PC-3 (cell line): ENCODE measurements around the gene SLC47A2. TPM values are rescaled to one million over a fixed set of nuclear protein-coding genes. Genes with fewer than 3 reads are reported as not detected.

Source experiments
- ATAC-seq: fragments of 200-7000 bp; cut with Tn5 transposase; 2 replicates; pipeline ENCODE4 v1.9.1; 2020; ENCODE audit warnings: mild to moderate bottlenecking, moderate library complexity
- BruUV-seq: library from RNA; stranded (reverse); fragments of 400-500 nt; replicated peaks from 2 replicates; lab custom pipeline; 2021; lab: Mats Ljungman, UMichigan
- CTCF ChIA-PET: fragments of 300-600 bp; sonication (Branson Sonifier 250); formaldehyde crosslinking; loops from one replicate; lab custom pipeline; 2022; ENCODE audit warnings: antibody characterized with exemption; lab: Charles Lee
- POLR2A ChIA-PET: fragments of 300-600 bp; sonication (Branson Sonifier 250); formaldehyde crosslinking; loops from one replicate; lab custom pipeline; 2022; ENCODE audit warnings: antibody characterized with exemption; ENCODE audit not compliant: unreplicated experiment; lab: Charles Lee
- DNase-seq: peaks from one replicate; pipeline ENCODE4 v3.0.0-alpha.2; 2015
- H2AFZ ChIP-seq: fragments of 300-600 bp; sonication (generic); 2 replicates; pipeline ENCODE4 v1.6.0; 2016; ENCODE audit warnings: antibody characterized with exemption, low read length
- H3F3A ChIP-seq: fragments of 300-600 bp; sonication (generic); one replicate; pipeline ENCODE4 v1.6.0; 2017; ENCODE audit warnings: antibody characterized with exemption, low read length, control low read depth, mild to moderate bottlenecking; ENCODE audit not compliant: unreplicated experiment
- H3K27ac ChIP-seq: fragments of 300-600 bp; sonication (generic); 2 replicates; pipeline ENCODE4 v1.5.1; 2016; ENCODE audit warnings: mild to moderate bottlenecking, low read length
- H3K27me3 ChIP-seq: fragments of 300-600 bp; sonication (generic); 2 replicates; pipeline ENCODE4 v1.6.1; 2016; ENCODE audit warnings: low read length, mixed read lengths
- H3K36me3 ChIP-seq: fragments of 300-600 bp; sonication (generic); 2 replicates; pipeline ENCODE4 v1.6.1; 2016; ENCODE audit warnings: low read depth, mixed run types, low read length, mixed read lengths
- H3K4me1 ChIP-seq: fragments of 300-600 bp; sonication (generic); 2 replicates; pipeline ENCODE4 v1.5.1; 2016; ENCODE audit warnings: low read length; ENCODE audit not compliant: insufficient read depth
- H3K4me2 ChIP-seq: fragments of 300-600 bp; sonication (generic); 2 replicates; pipeline ENCODE4 v1.6.0; 2016; ENCODE audit warnings: low read length
- H3K4me3 ChIP-seq: fragments of 300-600 bp; sonication (generic); 2 replicates; pipeline ENCODE4 v1.5.1; 2016; ENCODE audit warnings: mild to moderate bottlenecking, low read length, mixed read lengths
- H3K79me2 ChIP-seq: fragments of 300-600 bp; sonication (generic); 2 replicates; pipeline ENCODE4 v1.6.1; 2017; ENCODE audit warnings: low read length, mixed read lengths
- H3K9ac ChIP-seq: fragments of 300-600 bp; sonication (generic); 2 replicates; pipeline ENCODE4 v1.6.0; 2016; ENCODE audit warnings: mild to moderate bottlenecking, low read length
- H3K9me2 ChIP-seq: fragments of 300-600 bp; sonication (generic); replicated peaks from 2 replicates; pipeline ENCODE4 v1.6.1; 2016; ENCODE audit warnings: mixed run types, low read length, mixed read lengths
- H3K9me3 ChIP-seq: fragments of 300-600 bp; sonication (generic); 2 replicates; pipeline ENCODE4 v1.6.1; 2016; ENCODE audit warnings: low read length, mixed read lengths
- H4K20me1 ChIP-seq: fragments of 300-600 bp; sonication (generic); 2 replicates; pipeline ENCODE4 v1.6.1; 2016; ENCODE audit warnings: low read length, mixed read lengths
- EZH2 ChIP-seq: fragments of 300-600 bp; sonication (generic); IDR thresholded peaks from one replicate; pipeline ENCODE4 v1.6.1; 2017; ENCODE audit warnings: antibody characterized with exemption, mild to moderate bottlenecking, low read length; ENCODE audit not compliant: unreplicated experiment
- EZH2phosphoT487 ChIP-seq: fragments of 300-600 bp; sonication (generic); IDR thresholded peaks from 2 replicates; pipeline ENCODE4 v1.6.1; 2018; ENCODE audit warnings: mild to moderate bottlenecking, antibody characterized with exemption, low read length, borderline replicate concordance
- intact Hi-C: fragments of 100-400 bp; cut with micrococcal nuclease; formaldehyde crosslinking; loops from 2 replicates; pipeline ENCODE4 v1.9.0; 2023
- total RNA-seq: library from RNA; depleted of rRNA; stranded (reverse); fragments of >200 nt; gene quantifications from 2 replicates; pipeline ENCODE4 v1.2.3, GENCODE V29; 2014
- TF ChIP-seq, protein P1 (sequence below): fragments of 300-600 bp; sonication (generic); conservative IDR thresholded peaks from 2 replicates; pipeline ENCODE4 v1.5.1; 2017; ENCODE audit warnings: antibody characterized with exemption, low read depth, mild to moderate bottlenecking, low read length

SLC47A2 gene
- total RNA-seq, 1 experiment from 2014 or later, result not detected

DNA sequence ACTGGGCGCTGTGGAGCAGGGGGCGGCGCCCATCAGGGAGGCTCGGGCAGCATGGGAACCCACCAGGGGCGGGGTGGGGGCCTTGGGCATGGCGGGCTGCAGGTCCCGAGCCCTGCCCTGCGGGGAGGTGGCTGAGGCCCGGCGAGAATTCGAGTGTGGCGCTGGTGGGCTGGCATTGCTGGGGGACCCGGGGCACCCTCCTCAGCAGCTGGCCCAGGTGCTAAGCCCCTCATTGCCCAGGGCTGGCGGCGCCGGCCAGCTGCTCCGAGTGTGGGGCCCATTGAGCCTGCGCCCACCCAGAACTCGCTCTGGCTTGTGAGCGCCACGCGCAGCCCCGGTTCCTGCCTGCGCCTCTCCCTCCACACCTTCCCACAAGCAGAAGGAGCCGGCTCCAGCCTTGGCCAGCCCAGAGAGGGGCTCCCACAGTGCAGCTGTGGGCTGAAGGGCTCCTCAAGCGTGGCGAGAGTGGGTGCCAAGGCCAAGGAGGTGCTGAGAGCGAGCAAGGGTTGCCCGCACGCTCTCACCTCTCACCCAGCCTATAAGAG lies 62.0 kb downstream of the SLC47A2 start:
- peaks cover 53% of the 10 kb centered on the region for H3K36me3 ChIP-seq

DNA sequence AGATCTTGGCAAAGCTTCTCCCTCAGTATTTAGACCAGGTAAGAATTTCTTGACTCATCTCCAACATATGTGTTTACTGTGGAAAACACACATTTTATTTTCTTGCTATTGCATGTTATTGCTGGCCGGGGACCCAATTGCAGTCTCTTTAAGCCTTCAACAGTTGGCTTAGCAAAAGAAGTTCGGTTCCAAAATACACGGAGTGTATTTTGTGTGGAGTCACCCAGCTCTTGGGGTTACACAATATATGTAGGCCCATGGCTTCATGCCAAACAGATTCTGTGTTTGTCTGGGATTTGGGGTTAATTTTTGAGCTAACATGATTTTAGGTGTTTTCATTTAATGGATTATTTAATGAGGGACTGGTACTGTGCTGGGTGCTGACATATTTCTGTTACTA lies 63.8 kb downstream of the SLC47A2 start:
- Histone ChIP-seq H3K4me2 (peak overlapping the region; percentile 92), H3K27ac (no peak overlapping the region), H3K9me3 (no peaks in the 10 kb centered on the region), H3K27me3 (no peaks in the 10 kb centered on the region), H3K4me3 (no peak overlapping the region), H2AFZ (no peak overlapping the region), H3K36me3 (peaks cover 37% of the 10 kb centered on the region), H3F3A (peaks cover 2% of the 10 kb centered on the region), H3K9ac (no peak overlapping the region), H4K20me1 (peaks cover 8% of the 10 kb centered on the region; the same call in 1 of the 2 replicates), H3K9me2 (no peaks in the 10 kb centered on the region), H3K4me1 (peaks cover 42% of the 10 kb centered on the region), H3K79me2 (peaks cover 70% of the 10 kb centered on the region)
- ATAC-seq, result no peak
- peak; percentile 30 for DNase-seq
- TF ChIP-seq EZH2, result no peak
- TF ChIP-seq, protein P1, sequence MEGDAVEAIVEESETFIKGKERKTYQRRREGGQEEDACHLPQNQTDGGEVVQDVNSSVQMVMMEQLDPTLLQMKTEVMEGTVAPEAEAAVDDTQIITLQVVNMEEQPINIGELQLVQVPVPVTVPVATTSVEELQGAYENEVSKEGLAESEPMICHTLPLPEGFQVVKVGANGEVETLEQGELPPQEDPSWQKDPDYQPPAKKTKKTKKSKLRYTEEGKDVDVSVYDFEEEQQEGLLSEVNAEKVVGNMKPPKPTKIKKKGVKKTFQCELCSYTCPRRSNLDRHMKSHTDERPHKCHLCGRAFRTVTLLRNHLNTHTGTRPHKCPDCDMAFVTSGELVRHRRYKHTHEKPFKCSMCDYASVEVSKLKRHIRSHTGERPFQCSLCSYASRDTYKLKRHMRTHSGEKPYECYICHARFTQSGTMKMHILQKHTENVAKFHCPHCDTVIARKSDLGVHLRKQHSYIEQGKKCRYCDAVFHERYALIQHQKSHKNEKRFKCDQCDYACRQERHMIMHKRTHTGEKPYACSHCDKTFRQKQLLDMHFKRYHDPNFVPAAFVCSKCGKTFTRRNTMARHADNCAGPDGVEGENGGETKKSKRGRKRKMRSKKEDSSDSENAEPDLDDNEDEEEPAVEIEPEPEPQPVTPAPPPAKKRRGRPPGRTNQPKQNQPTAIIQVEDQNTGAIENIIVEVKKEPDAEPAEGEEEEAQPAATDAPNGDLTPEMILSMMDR, result no peak
- TF ChIP-seq EZH2phosphoT487, result no peak
- intact Hi-C loops, result no loop called here
- CTCF ChIA-PET, result interaction anchor here (0.5 kb wide), 1 partner anchor 111 kb away, joined by 3 read pairs; no protein-coding TSS in a partner anchor
- POLR2A ChIA-PET, result no interaction called here
- BruUV-seq, result no TSS peak

More for the DNA sequence above, 62.0 kb downstream of the SLC47A2 start:
- Histone ChIP-seq H3K9ac (no peak overlapping the region), H3K9me3 (no peaks in the 10 kb centered on the region), H2AFZ (no peak overlapping the region), H3K4me1 (peaks cover 40% of the 10 kb centered on the region), H4K20me1 (peaks cover 8% of the 10 kb centered on the region; the same call in 1 of the 2 replicates), H3F3A (no peaks in the 10 kb centered on the region), H3K27me3 (no peaks in the 10 kb centered on the region), H3K4me3 (no peak overlapping the region), H3K27ac (no peak overlapping the region), H3K9me2 (no peaks in the 10 kb centered on the region), H3K79me2 (peaks cover 70% of the 10 kb centered on the region), H3K4me2 (no peak overlapping the region)
- intact Hi-C loops, result no loop called here
- ChIA-PET POLR2A (no interaction called here), CTCF (no interaction called here)
- BruUV-seq, result no TSS peak
- TF ChIP-seq, protein P1, result no peak
- TF ChIP-seq EZH2phosphoT487 (no peak), EZH2 (no peak)
- no peak for ATAC-seq
- no peak for DNase-seq

DNA sequence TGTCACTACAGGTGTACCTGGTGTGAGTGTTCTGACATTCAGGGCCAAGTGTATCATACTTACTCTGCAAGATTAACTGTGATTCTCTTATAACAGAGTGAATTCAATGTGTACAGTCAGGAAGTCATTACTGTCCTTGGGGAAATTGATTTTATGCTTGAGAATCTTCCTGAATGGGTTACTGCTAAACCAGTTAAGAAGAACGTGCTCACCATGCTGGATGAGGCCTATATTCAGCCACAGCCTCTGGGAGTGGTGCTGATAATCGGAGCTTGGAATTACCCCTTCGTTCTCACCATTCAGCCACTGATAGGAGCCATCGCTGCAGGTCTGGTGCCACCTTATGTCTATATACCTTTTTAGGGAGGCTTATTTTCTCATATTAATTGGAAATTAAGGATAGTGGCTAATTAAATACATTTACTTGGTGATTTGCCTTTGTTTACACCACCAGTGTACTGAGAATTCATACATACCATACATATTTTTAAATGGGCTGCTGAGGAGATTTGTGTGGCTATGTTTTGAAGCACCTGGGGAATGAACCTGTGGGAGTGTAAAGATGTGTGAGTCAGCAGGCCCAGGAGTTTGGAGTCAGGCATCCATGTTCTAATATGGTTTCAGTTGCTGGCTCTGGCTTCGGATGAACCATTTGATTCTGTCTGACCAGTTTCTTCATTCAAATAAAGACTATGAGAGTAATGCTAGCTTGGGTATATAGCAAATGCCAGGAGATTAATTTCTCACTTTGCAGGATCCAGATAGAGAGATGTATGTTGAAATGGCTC lies 64.7 kb downstream of the SLC47A2 start:
- intact Hi-C loops, result no loop called here
- no peak for ATAC-seq
- H3K4me1 ChIP-seq, result peaks cover 42% of the 10 kb centered on the region
- peak overlapping the region; percentile 90 for H3K4me3 ChIP-seq
- H2AFZ ChIP-seq, result no peak overlapping the region
- peak; percentile 50 for DNase-seq
- H3K4me2 ChIP-seq, result peak overlapping the region; percentile 92
- H3K27me3 ChIP-seq, result no peaks in the 10 kb centered on the region
- H3K36me3 ChIP-seq, result peaks cover 28% of the 10 kb centered on the region
- ChIA-PET POLR2A (no interaction called here), CTCF (no interaction called here)
- peak overlapping the region; percentile 81 for H3K9ac ChIP-seq
- TF ChIP-seq EZH2 (no peak), EZH2phosphoT487 (no peak)
- TF ChIP-seq, protein P1, result no peak
- peak overlapping the region; percentile 76 for H3K27ac ChIP-seq
- BruUV-seq, result no TSS peak
- H3F3A ChIP-seq, result peaks cover 7% of the 10 kb centered on the region
- no peaks in the 10 kb centered on the region for H3K9me2 ChIP-seq
- H3K9me3 ChIP-seq, result no peaks in the 10 kb centered on the region
- H3K79me2 ChIP-seq, result peaks cover 66% of the 10 kb centered on the region
- H4K20me1 ChIP-seq, result peaks cover 4% of the 10 kb centered on the region; the same call in 1 of the 2 replicates
